HT1080 (cell line): ENCODE data around the gene CGREF1. TPM values are rescaled to one million over a fixed set of nuclear protein-coding genes. Genes with fewer than 3 reads are reported as not detected.
A peak's percentile ranks its signal among the peaks of the same experiment; 100 is the strongest.

ENCODE experiments used
- DNase-seq: peaks from one replicate; pipeline ENCODE4 v3.0.0-alpha.2; 2015; ENCODE audit warnings: low read depth
- total RNA-seq: library from RNA; depleted of rRNA; stranded (reverse); fragments of >200 nt; shearing (Covaris generic); gene quantifications from 2 replicates; pipeline ENCODE4 v1.2.3, GENCODE V29; 2014

Gene CGREF1
- total RNA-seq, 1 experiment from 2014 or later = 0.26 TPM

GRCh38 chr2:27089111-27089954 is 29.6 kb downstream of the CGREF1 start:
- DNase-seq = no peak

- DNase-seq = no peak
Measured at GRCh38 chr2:27088634-27089033, 30.3 kb downstream of the CGREF1 start.

DNA sequence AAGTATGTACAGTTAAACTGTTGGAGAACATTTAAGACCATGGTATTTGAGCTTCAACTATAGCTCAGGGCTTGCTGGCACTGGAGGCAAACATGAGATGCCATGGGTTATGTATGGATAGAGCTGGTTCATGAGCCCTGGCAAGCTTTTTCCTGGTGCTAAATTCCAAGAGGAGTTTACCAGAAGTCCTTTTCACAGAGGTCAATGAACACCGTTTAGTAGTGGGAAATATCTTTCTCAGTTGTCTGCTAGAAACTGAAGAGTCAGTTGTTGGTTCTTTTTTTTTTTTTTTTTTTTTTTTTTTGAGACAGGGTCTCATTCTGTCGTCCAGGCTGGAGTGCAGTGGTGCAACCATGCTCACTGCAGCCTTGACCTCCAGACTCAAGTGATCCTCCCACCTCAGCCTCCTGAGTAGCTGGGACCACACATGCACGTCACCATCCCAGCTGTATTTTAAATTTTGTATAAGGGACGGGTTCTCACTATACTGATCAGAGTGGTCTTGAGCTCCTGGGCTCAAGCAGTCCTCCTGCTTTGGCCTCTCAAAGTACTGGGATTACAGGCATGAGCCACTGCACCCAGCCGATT is 31.0 kb downstream of the CGREF1 start:
- no peak for DNase-seq

DNA sequence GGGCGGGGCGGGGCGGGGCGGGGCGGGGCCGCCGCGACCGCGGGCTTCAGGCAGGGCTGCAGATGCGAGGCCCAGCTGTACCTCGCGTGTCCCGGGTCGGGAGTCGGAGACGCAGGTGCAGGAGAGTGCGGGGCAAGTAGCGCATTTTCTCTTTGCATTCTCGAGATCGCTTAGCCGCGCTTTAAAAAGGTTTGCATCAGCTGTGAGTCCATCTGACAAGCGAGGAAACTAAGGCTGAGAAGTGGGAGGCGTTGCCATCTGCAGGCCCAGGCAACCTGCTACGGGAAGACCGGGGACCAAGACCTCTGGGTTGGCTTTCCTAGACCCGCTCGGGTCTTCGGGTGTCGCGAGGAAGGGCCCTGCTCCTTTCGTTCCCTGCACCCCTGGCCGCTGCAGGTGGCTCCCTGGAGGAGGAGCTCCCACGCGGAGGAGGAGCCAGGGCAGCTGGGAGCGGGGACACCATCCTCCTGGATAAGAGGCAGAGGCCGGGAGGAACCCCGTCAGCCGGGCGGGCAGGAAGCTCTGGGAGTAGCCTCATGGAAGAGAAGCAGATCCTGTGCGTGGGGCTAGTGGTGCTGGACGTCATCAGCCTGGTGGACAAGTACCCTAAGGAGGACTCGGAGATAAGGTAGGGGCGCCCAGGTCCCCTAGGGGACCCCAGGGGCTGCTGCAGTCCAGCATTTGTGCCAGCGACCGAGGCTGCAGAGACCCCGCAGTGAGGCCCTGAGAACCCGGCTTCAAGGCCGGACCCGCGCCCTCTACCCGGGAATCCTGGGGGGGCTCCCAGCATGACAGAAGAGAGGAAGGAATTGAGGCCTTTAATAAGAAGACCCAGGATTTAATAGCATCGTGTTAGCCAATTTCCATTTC is 32.0 kb downstream of the CGREF1 start, which contains the start of gene KHK:
Gene KHK, plus strand, starts transcription at position 49 of the 870 bp plus-strand sequence. Its CDS starts 488 bp downstream, at position 537.
- DNase-seq = no peak

GRCh38 chr2:27086090-27086723 is 32.7 kb downstream of the CGREF1 start:
- DNase-seq = peak; percentile 92

- DNase-seq = no peak
Measured at GRCh38 chr2:27085673-27086089, 33.2 kb downstream of the CGREF1 start.

DNA sequence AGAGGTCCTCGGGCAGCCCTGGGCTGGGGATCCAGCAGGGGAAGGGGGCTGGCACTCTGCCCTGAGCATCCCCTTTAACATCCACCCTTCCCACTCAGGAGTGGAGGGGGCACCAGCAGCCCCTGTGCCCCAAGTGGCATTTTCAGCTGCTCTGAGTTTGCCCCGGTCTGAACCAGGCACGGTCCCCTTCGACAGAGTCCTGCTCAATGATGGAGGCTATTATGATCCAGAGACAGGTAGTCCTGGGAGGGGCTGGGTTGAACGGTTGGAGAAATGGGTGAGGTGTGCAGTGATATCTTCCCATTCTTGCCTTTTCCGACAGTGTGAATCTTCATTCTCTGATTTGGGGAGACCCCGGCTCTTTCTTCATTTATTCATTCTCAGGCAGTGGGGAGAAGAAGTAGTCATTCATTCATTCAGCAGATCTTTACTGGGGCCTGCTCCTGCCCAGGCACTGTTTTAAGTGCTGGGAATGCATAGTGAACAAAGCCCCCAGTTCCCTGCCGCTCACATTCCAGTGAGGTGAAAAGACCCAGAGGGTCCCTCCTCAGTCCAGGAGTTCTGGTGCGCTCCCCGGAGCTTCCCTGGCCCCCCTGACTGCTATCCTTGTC is 33.8 kb downstream of the CGREF1 start:
- DNase-seq = no peak

- no peak for DNase-seq
Measured at GRCh38 chr2:27084297-27085061, 34.4 kb downstream of the CGREF1 start.

GRCh38 chr2:27083410-27084296 is 35.3 kb downstream of the CGREF1 start:
- DNase-seq = no peak

DNA sequence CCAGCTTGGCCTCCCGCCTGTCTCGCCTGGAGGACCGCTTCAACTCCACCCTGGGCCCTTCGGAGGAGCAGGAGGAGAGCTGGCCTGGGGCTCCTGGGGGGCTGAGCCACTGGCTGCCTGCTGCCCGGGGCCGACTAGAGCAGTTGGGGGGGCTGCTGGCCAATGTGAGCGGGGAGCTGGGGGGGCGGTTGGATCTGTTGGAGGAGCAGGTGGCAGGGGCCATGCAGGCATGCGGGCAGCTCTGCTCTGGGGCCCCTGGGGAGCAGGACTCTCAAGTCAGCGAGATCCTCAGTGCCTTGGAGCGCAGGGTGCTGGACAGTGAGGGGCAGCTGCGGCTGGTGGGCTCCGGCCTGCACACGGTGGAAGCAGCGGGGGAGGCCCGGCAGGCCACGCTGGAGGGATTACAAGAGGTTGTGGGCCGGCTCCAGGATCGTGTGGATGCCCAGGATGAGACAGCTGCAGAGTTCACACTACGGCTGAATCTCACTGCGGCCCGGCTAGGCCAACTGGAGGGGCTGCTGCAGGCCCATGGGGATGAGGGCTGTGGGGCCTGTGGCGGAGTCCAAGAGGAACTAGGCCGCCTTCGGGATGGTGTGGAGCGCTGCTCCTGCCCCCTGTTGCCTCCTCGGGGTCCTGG is 36.0 kb downstream of the CGREF1 start:
- DNase-seq = no peak

- no peak for DNase-seq
Measured at GRCh38 chr2:27081984-27082772, 36.8 kb downstream of the CGREF1 start.

GRCh38 chr2:27080603-27080936 is 38.4 kb downstream of the CGREF1 start:
- no peak for DNase-seq

GRCh38 chr2:27080140-27080469 is 38.8 kb downstream of the CGREF1 start:
- no peak for DNase-seq

DNA sequence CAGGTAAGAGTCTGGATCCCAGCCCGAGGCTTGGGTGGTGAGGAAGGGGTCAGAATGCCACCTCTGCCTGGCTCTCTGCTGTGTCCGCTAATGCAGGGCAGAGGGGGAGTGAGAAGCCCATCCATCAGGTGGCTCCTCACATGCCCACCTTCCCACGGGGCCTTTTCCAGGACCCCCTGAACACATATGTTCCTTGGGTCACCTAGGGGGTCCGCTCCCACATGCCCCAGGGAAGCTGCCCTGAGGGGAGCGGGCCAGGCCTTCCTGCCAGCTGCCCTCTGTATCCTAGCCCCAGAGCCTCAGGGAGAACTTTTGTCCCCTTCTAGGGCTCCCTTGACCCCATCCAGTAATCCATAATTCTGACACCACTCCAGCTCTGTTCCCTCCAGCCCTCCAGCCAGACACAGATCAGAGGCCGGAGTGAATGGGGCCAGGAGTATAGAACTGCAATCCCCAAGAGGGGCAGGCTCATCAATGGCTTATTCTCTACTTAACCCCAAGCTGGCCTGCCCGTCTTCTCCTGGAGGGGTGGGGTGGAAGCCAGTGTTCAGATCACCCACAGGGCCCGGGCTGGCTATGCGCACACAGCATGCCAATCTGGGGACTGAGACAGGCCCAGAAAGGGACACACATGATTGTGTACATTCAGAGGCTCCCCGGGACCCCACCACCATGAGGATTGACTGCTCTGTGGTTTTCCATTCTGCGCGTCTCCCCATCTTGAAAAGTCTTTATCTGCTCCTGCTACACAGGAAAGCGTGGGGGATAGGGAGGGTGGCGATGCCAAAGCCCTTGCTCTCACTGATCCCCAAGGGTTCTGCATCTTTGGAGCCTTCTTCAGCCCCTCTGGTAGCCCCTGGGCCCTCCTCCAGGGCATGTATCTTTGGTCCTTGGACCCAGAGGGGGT is 39.4 kb downstream of the CGREF1 start:
- DNase-seq = no peak

GRCh38 chr2:27078267-27079194 is 40.4 kb downstream of the CGREF1 start, which contains the start of gene EMILIN1:
EMILIN1 (plus strand) TSS chr2:27078615; CDS start chr2:27079066, 451 bp downstream.
- DNase-seq = no peak

GRCh38 chr2:27077231-27077630 is 41.7 kb downstream of the CGREF1 start:
- DNase-seq = no peak
